Medulla oblongata (tissue), 1 donor: ENCODE results near the gene APOA1.
A peak's percentile ranks its signal among the peaks of the same experiment; 100 is the strongest.

Experiments
- DNase-seq: peaks from one replicate; pipeline ENCODE4 v3.0.0-alpha.2; 2015; ENCODE audit errors: extremely low spot score

APOA1 gene

GRCh38 chr11:116857936-116858335, 20.5 kb upstream of the APOA1 start:
- no peak for DNase-seq

GRCh38 chr11:116857316-116857715, 19.9 kb upstream of the APOA1 start:
- DNase-seq, result no peak

- no peak for DNase-seq
Measured at GRCh38 chr11:116856423-116856822, 19.0 kb upstream of the APOA1 start.

GRCh38 chr11:116855413-116855812, 18.0 kb upstream of the APOA1 start:
- DNase-seq, result no peak

- DNase-seq, result no peak
Measured at GRCh38 chr11:116853461-116854073, 16.1 kb upstream of the APOA1 start.

- DNase-seq, result peak; percentile 71
Measured at GRCh38 chr11:116852261-116853031, 15.0 kb upstream of the APOA1 start.

- peak; percentile 41 for DNase-seq
Measured at GRCh38 chr11:116851626-116852025, 14.2 kb upstream of the APOA1 start.

- no peak for DNase-seq
Measured at GRCh38 chr11:116849486-116849885, 12.1 kb upstream of the APOA1 start.

- DNase-seq, result no peak
Measured at GRCh38 chr11:116849060-116849459, 11.6 kb upstream of the APOA1 start.

GRCh38 chr11:116847612-116848011, 10.2 kb upstream of the APOA1 start:
- no peak for DNase-seq

- DNase-seq, result no peak
Measured at GRCh38 chr11:116844722-116845121, 7.3 kb upstream of the APOA1 start.

- DNase-seq, result no peak
Measured at GRCh38 chr11:116843661-116844060, 6.2 kb upstream of the APOA1 start.

- DNase-seq, result no peak
Measured at GRCh38 chr11:116842909-116843308, 5.5 kb upstream of the APOA1 start.

GRCh38 chr11:116842117-116842516, 4.7 kb upstream of the APOA1 start:
- no peak for DNase-seq

- no peak for DNase-seq
Measured at GRCh38 chr11:116840746-116841296, 3.4 kb upstream of the APOA1 start.

GRCh38 chr11:116840224-116840745, 2.9 kb upstream of the APOA1 start:
- peak; percentile 52 for DNase-seq

- DNase-seq, result no peak
Measured at GRCh38 chr11:116838321-116839084, 1.1 kb upstream of the APOA1 start.

- no peak for DNase-seq
Measured at GRCh38 chr11:116836632-116836991, 810 bp downstream of the APOA1 start.

GRCh38 chr11:116835791-116836631, 1.4 kb downstream of the APOA1 start:
- peak; percentile 88 for DNase-seq

- DNase-seq, result peak; percentile 26
Measured at GRCh38 chr11:116835042-116835772, 2.2 kb downstream of the APOA1 start.
